ENCODE measurements around the gene NBPF1. TPM values are rescaled to one million over a fixed set of nuclear protein-coding genes. Genes with fewer than 3 reads are reported as not detected.
"Not testable (repeated sequence)": the region's sequence is repeated elsewhere in the genome, so short reads cannot be mapped to it uniquely, and the experiment has no call there.

NBPF1 gene
- total RNA-seq, 1 donor from 2014 or later, result 20.2 TPM

DNA sequence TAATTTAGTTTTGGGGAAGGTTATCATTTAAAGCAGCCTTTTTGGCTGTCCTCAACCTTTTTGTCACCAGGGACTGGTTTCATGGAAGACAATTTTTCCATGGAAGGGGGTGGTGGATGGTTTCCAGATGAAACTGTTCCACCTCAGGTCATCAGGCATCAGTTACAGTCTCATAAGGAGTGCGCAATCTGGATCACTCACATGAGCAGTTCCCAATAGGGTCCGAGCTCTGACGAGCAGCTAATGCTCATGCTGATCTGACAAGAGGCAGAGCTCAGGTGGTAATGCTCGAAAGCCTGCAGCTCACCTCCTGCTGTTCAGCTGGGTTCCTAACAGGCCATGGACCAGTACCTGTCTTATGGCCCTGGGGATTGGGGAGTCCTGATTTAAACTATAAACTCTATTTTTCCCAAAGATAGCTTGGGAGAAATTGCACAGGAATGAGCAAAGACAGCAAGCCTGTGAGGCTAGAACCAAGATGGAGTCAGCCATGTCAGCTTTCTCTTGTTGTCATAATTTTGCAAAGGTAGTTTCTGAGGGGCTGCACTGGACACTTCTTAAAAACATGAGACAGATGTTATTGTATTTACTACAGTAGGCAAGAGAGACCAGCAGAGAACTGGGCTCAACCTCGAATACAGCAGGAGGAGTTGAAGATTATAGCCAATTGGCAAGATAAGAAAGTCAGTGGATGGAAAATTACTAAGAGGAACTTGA is 96.5 kb downstream of the NBPF1 start:
- DNase-seq (ENCODE audit: low read depth in 2 of 2), result not testable (repeated sequence)

DNA sequence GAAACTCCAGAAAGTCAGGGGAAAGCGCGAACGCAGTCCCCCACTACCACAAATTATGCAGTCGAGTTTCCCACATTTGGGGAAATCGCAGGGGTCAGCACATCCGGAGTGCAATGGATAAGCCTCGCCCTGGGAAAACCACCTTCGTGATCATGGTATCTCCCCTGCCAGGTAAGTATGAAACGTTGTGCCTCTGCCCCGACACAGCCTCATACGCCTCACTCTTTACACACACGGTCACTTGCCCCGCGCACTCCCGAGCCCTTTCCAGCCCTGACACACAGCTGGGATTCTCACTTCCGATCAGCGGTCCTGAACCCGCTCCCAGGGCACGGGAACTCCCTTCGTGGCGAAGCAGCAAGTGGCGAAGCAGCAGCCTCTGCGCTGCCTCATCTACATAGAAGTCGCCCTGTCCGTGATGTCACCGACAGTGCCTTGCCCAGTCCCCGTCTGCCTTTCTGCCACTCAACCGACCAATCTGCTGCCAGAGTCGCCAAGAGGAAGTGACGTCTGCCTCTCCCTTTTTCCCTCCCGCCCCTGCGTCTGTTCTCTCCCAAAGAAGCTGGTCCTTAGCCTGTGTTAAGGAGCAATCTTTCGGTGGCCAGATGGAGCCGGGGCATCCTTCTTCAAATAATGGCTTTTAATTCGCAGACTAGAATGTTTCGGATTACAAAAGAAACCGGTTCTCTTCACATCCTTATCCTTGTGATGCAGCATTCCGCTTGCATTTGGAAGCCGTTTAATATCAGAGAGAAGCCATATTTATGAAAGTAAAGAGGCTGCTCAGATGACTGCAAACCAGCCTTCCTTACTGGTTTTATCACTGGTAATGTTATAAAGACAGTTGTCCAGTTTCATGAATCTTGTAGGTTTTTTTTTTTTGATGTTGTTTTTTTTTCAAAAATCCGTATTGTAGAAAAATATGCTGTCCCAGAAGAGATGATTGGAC is 99.0 kb downstream of the NBPF1 start, which contains the start of gene RNU1-1:
Gene RNU1-1, minus strand, starts transcription at position 179 of the 949 bp plus-strand sequence.
- DNase-seq (ENCODE audit: low read depth in 2 of 2), result peak; percentile 84 to 90

DNA sequence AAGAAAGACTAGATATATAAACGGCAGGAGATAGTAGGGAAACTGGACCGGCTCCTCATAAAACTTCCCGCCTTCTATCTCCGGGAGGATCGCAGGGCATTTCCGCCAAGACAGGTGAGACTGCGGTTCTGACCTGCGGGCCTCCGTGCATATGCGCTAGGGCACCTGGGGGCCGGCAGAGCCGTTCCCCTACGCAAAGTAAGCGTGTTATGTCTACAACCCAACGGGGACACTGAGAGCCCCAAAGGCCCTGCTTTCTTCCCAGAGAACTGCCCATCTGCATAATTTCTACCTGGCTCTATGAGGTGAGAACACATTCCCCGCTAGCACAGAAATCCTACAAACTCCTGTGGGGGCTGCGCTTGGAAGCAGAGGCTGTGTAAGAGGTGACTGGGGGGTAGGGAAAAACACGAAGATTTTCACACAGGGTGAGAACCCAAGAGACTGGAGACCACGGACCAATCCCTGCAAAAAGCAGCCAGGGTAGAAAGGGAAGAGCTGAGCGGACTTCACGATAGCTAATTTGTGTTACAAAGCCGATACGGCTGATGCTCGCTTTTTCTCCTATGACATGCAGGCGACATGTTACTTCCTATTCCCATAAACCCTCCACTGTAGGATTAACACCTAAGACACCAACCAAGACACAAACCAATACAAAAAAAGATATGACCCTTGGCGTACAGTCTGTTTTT is 99.8 kb downstream of the NBPF1 start:
- peak; percentile 88 to 96 for DNase-seq (ENCODE audit: low read depth in 2 of 2)

DNA sequence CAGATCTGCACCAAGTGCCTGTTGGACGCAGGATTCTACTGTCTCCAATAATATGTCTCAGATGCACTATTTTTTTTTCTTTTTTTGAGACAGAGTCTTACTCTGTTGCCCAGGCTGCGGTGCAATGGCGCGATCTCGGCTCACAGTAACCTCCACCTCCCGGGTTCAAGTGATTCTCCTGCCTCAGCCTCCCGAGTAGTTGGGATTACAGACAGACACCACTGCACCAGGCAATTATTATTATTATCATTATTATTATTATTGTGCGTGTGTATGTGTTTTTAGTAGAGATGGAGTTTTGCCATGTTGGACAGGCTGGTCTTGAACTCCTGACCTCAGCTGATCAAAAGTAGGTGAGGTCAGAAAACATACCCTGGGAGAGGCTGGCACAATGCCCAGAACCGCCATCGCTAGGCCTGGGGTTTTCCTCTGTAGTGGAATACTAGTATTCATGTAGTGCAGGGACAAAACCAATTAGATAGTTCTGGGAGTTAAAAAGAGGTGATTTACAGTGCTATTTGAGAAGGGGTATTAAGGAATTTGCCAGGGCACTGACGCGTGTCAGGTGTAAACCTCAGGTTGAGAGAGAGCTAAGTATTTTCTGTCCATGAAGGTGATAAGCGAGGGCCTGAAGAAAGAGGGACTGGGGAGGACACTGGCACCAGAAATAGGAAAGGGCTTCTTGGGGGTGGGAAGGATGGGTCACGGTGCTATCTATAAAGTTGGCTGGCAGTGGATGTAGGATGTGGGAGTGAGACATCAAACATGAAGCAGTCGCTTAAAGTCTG is 100.5 kb downstream of the NBPF1 start:
- not testable (repeated sequence) for DNase-seq (ENCODE audit: low read depth in 2 of 2)

Other genes with a start within 250 kb of the NBPF1 start
- 24.4 and 28.4 TPM in 2 replicates for gene SZRD1, start 246.3 kb downstream of the NBPF1 start, total RNA-seq
- gene SPATA21, start 176.1 kb downstream of the NBPF1 start, total RNA-seq, result not detected in 2 replicates
- 132 and 179 TPM in 2 replicates for gene NECAP2, start 172.8 kb downstream of the NBPF1 start, total RNA-seq
- gene RNU1-1, start 99.3 kb downstream of the NBPF1 start, total RNA-seq, result under 0.01 and 5,258 TPM in 2 replicates
- under 0.01 and 5,258 TPM in 2 replicates for gene RNU1-3, start 53.4 kb upstream of the NBPF1 start, total RNA-seq
- gene RNU1-4, start 127.0 kb upstream of the NBPF1 start, total RNA-seq, result under 0.01 and 5,258 TPM in 2 replicates

Measured in lung microvascular endothelial cell (primary cell).